UCSD-AML1 (cell line): ENCODE data around the gene SRGAP3.

Experiments
- DNase-seq: peaks from one replicate; lab custom pipeline; 2025; ENCODE audit not compliant: unreplicated experiment; lab: John Stamatoyannopoulos, UW

Gene SRGAP3

DNA sequence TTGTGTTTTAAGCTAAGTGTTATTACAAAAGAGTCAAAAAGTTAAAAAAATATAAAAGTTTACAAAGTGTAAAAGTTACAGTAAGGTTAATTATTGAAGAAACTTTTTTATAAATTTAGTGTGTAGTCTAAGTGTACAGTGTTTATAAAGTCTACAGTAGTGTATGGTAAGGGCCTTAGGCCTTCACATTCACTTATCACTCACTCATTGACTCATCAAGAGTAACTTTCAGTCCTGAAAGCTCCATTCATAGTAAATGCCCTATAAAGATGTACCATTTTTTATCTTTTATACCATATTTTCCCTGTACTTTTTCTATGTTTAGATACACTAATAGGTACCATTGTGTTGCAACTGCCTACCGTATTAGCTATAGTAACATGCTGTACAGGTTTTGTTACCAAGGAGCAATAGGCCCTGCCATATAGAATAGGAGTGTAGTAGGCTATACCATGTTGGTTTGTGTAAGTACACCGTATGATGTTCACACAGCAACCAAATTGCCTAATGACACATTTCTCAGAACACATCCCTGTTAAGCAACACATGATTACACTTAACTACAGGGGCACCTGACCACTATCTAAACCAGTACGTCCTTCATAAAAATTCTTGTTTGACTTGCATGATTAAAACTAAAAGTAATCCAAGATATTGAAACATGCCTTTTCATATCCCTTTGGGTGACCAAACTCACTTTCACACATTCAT, 303.4 kb downstream of the SRGAP3 start:
- no peak for DNase-seq

DNA sequence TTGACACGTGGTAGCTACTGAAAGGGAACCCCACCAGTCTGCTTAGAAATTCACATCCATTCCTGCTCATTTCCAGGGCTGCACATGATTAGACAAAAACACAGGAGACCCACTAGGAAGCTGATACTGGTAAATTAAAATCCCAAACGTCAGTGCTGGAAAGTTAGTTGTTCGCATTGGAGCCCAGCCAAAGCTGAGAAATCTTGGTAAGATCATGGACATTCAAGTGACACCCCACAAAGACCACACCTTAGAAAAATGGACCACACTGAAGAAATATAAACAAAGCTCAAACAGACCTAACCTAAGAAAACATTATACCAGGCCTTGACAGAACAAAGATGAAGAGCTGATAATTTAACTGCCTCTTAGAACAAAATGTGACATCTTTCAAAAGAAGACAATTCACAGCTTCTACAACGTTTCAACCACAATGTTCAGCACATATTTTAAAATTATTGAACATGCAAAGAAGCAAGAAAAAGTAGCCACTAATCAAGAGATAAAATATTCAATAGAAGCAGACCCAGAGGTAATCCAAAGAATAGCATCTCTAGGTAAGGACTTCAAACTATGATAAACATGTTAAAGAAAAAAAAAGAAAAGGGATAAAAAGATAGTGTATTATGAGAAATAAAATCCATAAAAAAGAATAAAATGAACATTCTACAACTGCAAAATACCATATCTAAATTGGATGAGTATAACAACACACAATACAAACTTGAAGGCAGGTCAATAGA, 306.5 kb downstream of the SRGAP3 start:
- no peak for DNase-seq

GRCh38 chr3:8942115-8942514, 307.3 kb downstream of the SRGAP3 start:
- DNase-seq = no peak

DNA sequence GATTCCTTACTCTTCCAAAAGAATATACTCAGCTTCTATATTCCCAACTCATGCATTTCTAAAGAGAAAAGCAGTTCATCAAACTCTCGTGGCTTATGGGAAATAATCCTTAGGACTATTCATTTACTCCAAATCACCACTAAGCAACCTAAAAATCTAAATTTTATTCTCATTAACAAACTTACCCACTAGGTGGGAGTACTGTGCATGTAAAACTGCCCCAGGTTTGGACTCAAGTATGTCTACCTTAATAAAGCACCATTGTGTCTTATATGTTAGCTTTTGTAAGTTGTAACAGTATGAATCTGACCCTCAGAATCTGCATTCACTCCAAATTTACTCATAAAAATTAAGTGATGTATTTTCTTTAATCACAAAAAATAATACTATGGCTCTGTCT, 311.4 kb downstream of the SRGAP3 start:
- no peak for DNase-seq

GRCh38 chr3:8937064-8938020, 312.1 kb downstream of the SRGAP3 start:
- no peak for DNase-seq

DNA sequence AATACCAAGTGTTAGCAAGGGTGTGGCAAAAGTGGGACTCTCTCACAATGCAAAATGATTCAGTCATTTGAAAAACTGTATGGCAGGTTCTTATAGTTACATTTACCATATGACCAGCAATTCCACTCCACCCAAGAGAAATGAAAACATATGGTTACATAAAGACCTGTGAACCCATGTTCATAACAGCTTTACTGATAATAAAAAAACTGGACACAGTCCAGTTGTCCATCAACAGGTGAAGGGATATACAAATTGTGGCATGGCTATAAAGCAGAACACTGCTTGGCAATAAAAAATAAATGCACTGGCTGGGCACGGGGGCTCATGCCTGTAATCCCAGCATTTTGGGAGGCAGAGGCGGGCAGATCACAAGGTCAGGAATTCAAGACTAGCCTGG, 316.9 kb downstream of the SRGAP3 start:
- no peak for DNase-seq

- DNase-seq = no peak
These were observed 318.1 kb downstream of the SRGAP3 start for GRCh38 chr3:8931342-8931741.
